ENCODE data around the gene MAN1A1. TPM values are rescaled to one million over a fixed set of nuclear protein-coding genes. Genes with fewer than 3 reads are reported as not detected.

The MAN1A1 gene
- polyA plus RNA-seq, 2 of the 4 experiments (the other 2 are of a cell fraction), result 0.05 TPM; not detected in 1

DNA sequence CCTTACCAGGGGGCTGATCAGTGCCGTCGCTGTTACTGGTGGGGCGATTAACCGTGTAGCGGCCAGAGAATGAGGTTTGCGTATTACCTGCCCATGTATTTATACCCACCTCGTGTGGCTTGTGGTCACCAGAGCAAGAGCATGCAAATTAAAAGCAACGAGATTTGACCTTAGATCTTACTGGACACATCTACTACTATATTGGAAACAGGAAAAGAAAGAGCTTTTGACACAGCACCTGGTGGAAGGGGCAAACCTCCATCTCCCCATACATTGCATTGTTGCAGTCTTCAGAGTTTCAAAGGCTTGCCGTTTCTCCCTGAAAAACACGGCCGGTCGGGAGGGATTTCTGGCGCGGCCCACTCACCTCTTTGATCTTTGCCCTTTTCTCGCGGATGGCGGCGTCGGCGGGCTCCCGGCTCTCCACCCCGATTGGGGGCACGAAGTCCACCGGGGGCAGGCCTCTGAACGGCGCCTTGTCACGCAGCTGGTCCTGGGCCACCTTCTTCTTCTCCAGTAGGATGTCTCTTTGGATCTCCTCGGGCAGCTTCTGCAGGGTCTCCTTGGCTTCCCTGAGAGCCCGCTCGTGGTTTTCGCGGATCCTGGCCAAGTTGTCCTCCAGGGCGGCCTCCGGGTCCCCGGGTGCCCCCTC is 1.3 kb downstream of the MAN1A1 start:
- Histone ChIP-seq H3K4me1 (peaks cover 17% of the 10 kb centered on the region; the same call in 2 of the 3 replicates), H3K27ac (no peak overlapping the region), H3K4me3 (peak overlapping the region; percentile 51; the same call in 2 of the 3 replicates), H3K9me3 (no peaks in the 10 kb centered on the region), H3K4me2 (peak overlapping the region; percentile 99)
- CTCF ChIA-PET, result interaction anchor here (1.5 to 1.8 kb wide), 2 partner anchors 10 to 14 kb away, joined by 3 to 5 read pairs; no protein-coding TSS in a partner anchor
- DNase-seq (ENCODE audit: low read depth in 1 of 2, low spot score in 1 of 2) (no peak), ATAC-seq (no peak), FAIRE-seq (no peak)
- TF ChIP-seq, protein P1, sequence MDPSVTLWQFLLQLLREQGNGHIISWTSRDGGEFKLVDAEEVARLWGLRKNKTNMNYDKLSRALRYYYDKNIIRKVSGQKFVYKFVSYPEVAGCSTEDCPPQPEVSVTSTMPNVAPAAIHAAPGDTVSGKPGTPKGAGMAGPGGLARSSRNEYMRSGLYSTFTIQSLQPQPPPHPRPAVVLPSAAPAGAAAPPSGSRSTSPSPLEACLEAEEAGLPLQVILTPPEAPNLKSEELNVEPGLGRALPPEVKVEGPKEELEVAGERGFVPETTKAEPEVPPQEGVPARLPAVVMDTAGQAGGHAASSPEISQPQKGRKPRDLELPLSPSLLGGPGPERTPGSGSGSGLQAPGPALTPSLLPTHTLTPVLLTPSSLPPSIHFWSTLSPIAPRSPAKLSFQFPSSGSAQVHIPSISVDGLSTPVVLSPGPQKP (IDR thresholded peaks at IDR 0.05; ENCODE audit: low read depth, low read length), result no peak
- TF ChIP-seq HOXB5 (CRISPR knock-in tag; IDR thresholded peaks at IDR 0.05) (no peak), RARB (CRISPR knock-in tag; IDR thresholded peaks at IDR 0.05) (no peak), GATA3 (IDR thresholded peaks at IDR 0.05; ENCODE audit: borderline replicate concordance) (no peak), SREBF2 (IDR thresholded peaks at IDR 0.05) (no peak), ESRRA (IDR thresholded peaks at IDR 0.05; ENCODE audit: borderline replicate concordance, low read length) (no peak), EHMT2 (IDR thresholded peaks at IDR 0.05; ENCODE audit: low read depth) (no peak), CBX2 (IDR thresholded peaks at IDR 0.05; ENCODE audit: borderline replicate concordance, low read depth) (no peak), NR3C1 (IDR thresholded peaks at IDR 0.05) (no peak), BCL3 (IDR thresholded peaks at IDR 0.05) (no peak), CBX8 (IDR thresholded peaks at IDR 0.05) (no peak), POLR2AphosphoS2 (conservative IDR thresholded peaks at IDR 0.05; ENCODE audit: low read length) (no peak), ZNF302 (CRISPR knock-in tag; IDR thresholded peaks at IDR 0.05) (no peak), KDM1A (IDR thresholded peaks at IDR 0.05; ENCODE audit: low read depth) (no peak), MYC (IDR thresholded peaks at IDR 0.05; ENCODE audit: borderline replicate concordance, low read length) (no peak)
- TF ChIP-seq, protein P2, sequence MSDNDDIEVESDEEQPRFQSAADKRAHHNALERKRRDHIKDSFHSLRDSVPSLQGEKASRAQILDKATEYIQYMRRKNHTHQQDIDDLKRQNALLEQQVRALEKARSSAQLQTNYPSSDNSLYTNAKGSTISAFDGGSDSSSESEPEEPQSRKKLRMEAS (IDR thresholded peaks at IDR 0.05), result no peak
- TF ChIP-seq, protein P3, sequence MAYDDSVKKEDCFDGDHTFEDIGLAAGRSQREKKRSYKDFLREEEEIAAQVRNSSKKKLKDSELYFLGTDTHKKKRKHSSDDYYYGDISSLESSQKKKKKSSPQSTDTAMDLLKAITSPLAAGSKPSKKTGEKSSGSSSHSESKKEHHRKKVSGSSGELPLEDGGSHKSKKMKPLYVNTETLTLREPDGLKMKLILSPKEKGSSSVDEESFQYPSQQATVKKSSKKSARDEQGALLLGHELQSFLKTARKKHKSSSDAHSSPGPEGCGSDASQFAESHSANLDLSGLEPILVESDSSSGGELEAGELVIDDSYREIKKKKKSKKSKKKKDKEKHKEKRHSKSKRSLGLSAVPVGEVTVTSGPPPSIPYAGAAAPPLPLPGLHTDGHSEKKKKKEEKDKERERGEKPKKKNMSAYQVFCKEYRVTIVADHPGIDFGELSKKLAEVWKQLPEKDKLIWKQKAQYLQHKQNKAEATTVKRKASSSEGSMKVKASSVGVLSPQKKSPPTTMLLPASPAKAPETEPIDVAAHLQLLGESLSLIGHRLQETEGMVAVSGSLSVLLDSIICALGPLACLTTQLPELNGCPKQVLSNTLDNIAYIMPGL (CRISPR knock-in tag; IDR thresholded peaks at IDR 0.05; ENCODE audit: borderline replicate concordance), result no peak
- TF ChIP-seq, protein P4, sequence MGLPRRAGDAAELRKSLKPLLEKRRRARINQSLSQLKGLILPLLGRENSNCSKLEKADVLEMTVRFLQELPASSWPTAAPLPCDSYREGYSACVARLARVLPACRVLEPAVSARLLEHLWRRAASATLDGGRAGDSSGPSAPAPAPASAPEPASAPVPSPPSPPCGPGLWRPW (IDR thresholded peaks at IDR 0.05), result no peak
- WGBS (ENCODE audit: missing lambda C conversion rate), result 41% methylated on average over 20 of the region's 35 CpGs
- POLR2A ChIA-PET, result no interaction called here

GRCh38 chr6:119347466-119348095 is 2.0 kb downstream of the MAN1A1 start:
- FAIRE-seq, result no peak
- 54% methylated on average over 11 of the region's 16 CpGs for WGBS (ENCODE audit: missing lambda C conversion rate)
- ATAC-seq, result no peak
- ChIA-PET CTCF (interaction anchor here (1.5 to 1.8 kb wide), 2 partner anchors 10 to 13 kb away, joined by 3 to 5 read pairs; no protein-coding TSS in a partner anchor), POLR2A (no interaction called here)
- no peak overlapping the region for H3K4me3 ChIP-seq
- no peak overlapping the region for H3K27ac ChIP-seq
- no peak overlapping the region for H3K4me2 ChIP-seq
- TF ChIP-seq MAZ (IDR thresholded peaks at IDR 0.05; ENCODE audit: borderline replicate concordance, low read depth, low read length) (no peak), NPAS2 (CRISPR knock-in tag; IDR thresholded peaks at IDR 0.05; ENCODE audit: borderline replicate concordance) (no peak), HEYL (CRISPR knock-in tag; IDR thresholded peaks at IDR 0.05) (no peak), MYC (IDR thresholded peaks at IDR 0.05; ENCODE audit: borderline replicate concordance, low read length) (no peak), RCOR1 (IDR thresholded peaks at IDR 0.05; ENCODE audit: low read depth, low read length) (no peak), SMC3 (IDR thresholded peaks at IDR 0.05) (no peak), RAD21 (conservative IDR thresholded peaks at IDR 0.05 in 1 of 2, IDR thresholded peaks at IDR 0.05 in 1 of 2) (no peak)
- TF ChIP-seq, protein P5, sequence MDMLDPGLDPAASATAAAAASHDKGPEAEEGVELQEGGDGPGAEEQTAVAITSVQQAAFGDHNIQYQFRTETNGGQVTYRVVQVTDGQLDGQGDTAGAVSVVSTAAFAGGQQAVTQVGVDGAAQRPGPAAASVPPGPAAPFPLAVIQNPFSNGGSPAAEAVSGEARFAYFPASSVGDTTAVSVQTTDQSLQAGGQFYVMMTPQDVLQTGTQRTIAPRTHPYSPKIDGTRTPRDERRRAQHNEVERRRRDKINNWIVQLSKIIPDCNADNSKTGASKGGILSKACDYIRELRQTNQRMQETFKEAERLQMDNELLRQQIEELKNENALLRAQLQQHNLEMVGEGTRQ (IDR thresholded peaks at IDR 0.05), result no peak
- DNase-seq (ENCODE audit: low read depth in 1 of 2, low spot score in 1 of 2), result no peak
- peaks cover 17% of the 10 kb centered on the region; the same call in 2 of the 3 replicates for H3K4me1 ChIP-seq
- H3K9me3 ChIP-seq, result no peaks in the 10 kb centered on the region
